Right kidney (tissue), 1 donor: Measurements from ENCODE around the gene SPATA18.
A peak's percentile ranks its signal among the peaks of the same experiment; 100 is the strongest.
"Not testable (repeated sequence)": the region's sequence is repeated elsewhere in the genome, so short reads cannot be mapped to it uniquely, and the experiment has no call there.

ENCODE experiments used
- DNase-seq: peaks from one replicate; pipeline ENCODE4 v3.0.0-alpha.2; 2016

SPATA18 gene

DNA sequence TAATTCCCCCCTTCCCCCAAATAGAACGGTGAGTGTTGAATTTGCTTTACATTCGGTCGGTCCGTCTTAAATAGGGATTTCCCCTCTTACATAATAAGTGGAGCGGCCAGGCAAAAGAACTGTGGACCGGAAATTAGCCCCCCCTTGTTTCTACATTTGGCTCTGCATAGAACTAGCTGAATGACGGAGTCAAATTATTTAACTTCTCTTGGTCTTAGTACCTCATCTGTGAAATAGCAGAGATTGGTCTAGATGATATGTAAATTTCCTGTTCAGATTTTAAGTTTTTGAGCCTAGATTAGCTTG is 1.3 kb downstream of the SPATA18 start:
- no peak for DNase-seq

DNA sequence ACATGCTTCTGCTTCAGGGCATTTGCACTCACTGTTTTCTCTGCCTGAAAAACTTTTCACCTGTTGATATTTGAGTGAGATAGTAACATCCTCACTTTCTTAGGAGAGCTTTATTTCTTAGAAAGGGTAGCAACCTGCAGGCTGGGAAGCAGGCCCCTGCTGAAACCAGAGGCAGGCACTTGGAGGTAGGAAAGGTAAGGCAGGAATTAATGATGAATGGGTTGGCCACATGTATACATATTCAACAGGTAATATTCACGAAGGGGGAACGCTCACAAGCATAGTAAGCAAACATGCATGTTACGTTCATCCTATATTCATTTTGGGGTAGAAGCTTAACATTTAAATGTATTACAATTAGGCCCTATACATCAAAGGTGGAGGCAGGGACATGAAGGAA is 3.1 kb downstream of the SPATA18 start:
- no peak for DNase-seq

DNA sequence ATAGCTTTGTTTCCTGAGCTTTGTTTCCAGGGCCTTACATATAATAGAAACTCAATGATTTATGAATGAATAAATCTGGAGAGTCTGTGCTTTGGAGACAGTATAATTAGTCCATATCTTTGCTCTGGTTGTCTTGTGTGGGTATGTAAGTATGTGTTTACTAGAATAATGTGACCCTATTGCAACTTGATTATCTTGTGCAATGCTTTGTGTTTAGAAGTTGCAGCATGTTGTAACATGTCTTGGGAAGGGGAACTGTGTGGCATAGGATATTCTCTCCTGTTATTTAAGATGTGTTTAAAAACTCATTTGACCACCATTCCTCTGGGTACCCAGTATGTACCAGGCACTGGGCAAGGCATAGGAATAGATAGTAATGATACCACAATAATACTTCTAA is 6.1 kb downstream of the SPATA18 start:
- DNase-seq: no peak

DNA sequence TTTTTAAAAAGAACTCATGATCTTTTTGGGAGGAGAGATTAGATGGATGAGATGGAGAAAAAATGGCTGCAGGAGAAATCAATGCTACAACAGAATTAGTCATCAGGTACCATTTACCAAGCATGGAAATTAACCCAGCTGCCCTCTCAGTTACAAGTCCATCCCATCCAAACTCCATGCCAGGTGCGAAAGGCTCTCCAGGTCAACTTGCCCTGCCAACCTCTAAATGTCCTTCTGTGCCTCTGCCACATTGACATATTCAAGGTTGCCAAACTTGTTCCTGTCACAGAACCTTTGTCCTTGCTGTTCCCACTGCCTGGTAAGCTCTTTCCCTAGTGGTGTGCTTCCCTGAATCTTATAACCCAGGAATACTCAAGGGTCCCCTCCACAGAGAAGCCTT is 7.2 kb downstream of the SPATA18 start:
- DNase-seq: no peak

DNA sequence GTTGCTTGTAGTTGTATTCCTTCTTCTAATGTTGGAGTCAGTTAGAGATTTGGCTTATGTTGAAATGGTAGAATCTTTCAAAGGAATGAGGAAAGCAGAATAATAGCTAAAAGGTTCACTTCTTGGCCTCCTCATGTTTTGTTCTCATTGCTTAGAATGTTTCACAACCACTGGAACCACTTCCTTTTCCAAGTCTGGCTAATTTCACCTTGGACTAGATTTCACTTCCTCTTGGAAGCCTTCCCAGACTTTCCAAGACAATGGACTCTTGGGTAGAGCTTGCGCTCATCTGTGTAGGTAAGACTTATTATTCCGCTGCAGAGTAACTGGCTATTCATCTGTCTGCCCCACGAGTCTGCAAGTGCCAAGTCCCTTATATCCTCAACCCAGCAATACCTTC is 8.3 kb downstream of the SPATA18 start:
- no peak for DNase-seq

DNA sequence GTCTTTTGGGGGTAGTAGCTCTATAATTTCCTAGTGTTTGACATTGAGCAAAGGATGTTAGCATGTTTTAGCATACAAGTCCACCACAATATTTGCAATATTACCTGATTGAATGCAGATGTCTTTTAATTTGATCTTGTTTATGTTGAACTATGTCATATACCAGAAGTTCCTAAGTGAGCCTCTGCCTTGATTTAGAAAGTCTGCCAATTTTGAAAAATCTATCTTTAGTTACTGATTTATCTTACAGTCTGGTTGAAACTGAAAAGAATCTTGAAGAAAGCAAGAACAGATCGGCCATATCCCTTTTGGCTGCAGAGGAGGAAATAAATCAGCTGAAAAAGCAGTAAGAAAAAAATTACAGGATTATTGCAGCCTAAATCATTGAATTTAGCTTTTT is 18.5 kb downstream of the SPATA18 start:
- no peak for DNase-seq

DNA sequence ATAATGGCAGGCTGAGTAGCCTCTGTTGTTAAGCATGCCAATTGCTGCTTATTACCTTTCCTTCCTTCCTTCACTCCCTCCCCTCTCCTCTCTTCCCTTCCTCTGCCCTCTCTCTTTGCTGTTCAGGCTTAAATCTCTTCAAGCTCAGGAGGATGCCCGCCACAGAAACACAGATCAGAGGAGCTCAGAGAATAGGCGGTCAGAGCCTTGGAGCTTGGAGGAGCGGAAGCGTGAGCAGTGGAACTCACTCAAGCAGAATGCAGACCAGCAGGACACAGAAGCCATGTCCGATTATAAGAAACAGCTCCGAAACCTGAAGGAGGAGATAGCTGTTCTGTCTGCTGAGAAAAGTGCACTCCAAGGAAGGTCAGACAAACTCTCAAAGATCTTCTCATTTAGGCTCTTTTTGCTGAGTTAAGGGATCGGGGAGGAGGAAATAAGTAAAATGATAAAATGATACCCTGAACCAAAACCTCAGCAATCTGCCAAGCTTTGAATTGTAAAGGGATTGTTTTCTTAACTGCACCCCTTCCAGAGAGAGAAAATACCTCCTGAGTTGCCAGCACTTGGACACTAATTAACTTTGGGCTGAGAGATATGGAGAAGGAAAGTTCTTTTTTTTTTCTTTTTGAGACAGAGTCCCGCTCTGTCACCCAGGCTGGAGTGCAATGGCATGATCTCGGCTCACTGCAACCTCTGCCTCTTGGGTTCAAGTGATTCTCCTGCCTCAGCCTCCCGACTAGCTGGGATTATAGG is 20.9 kb downstream of the SPATA18 start:
- no peak for DNase-seq

DNA sequence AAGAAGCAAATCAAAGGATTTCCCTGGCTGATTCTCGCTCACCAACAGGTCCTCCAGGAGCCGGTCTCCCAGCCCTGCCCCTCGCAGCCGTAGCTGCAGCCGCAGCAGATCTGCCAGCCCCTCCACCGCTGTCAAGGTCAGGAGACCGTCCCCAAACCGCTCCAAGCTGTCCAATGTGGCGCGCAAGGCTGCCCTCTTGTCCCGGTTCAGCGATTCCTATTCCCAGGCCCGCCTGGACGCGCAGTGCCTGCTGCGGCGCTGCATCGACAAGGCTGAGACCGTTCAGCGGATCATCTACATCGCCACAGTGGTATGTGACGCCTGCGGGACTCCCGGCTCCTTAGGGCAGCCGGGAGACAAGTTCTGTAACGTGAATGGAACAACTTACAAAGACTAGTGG is 25.6 kb downstream of the SPATA18 start:
- peak; percentile 49 for DNase-seq

DNA sequence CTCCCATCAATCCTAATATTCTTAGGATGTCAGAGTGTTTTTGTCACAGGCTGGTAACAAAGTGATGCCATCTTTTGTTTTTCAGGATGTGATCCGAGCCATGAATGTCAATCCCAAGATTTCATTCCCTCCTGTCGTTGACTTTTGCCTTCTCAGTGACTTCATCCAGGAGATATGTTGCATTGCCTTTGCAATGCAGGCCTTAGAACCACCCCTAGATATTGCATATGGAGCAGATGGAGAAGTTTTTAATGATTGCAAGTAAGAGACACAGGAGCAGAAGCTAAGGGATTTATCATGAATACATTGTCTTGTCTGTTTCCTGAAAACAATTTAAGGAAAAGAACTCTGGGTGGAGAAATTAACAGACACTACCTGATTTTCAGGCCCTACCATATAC is 28.6 kb downstream of the SPATA18 start:
- no peak for DNase-seq

DNA sequence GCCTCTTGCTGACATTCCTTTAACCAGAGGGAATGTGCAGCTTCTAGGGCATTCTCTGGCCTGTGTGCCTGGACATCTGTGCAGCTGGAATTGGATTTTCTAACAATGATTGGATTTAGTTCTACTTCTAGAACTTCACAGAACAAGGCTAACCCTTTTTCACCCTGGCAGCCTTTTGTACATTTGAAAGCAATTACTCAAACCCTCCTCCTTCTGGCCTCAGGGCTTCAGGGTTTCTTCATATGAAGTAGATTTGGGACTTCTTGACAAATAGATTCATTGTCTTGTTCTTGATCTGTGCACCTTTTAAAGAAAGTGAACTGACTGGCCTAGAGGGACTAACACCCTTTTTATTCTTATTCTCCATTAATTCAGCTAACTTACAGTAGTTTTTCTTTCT is 30.1 kb downstream of the SPATA18 start:
- no peak for DNase-seq

DNA sequence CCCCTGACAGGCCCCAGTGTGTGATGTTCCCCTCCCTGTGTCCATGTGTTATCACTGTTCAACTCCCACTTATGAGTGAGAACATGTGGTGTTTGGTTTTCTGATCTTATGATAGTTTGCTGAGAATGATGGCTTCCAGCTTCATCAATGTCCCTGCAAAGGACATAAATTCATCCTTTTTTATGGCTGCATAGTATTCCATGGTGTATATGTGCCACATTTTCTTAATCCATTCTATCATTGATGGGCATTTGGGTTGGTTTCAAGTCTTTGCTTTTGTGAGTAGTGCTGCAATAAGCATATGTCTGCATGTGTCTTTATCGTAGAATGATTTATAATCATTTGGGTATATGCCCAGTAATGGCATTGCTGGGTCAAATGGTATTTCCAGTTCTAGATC is 35.3 kb downstream of the SPATA18 start:
- DNase-seq: not testable (repeated sequence)

DNA sequence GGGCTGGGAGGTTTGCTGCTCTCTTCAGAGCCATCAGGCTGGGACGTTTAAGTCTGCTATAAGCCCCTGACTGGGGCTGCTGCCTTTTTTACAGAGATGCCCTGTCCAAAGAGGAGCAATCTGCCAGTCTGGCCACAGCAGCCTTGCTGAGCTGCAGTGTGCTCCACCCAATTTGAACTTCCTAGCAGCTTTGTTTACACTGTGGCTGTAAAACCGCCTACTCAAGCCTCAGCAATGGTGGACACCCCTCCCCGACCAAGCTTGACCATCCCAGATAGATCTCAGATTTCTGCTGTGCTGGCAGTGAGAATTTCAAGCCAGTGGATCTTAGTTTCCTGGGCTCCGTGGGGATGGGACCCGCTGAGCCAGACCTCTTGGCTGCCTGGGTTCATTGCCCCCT is 40.7 kb downstream of the SPATA18 start:
- DNase-seq: no peak

DNA sequence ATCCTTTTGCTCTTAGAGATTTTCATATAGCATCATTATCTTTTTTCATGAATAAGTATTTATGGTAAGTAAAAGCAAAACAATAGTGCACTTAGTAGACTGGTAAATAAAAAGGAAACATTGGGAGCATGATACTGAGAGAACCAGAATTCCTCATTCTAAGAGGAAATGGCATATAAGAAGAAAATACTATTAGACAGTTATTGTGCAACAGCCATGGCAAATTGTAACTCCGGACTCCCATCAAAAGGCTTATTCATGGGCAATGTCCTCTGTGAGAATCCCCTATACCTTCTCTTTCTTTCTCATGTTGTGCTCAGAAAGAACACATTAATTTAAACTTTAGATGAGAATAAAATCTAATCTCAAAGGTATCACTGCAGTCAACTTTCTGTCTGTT is 42.4 kb downstream of the SPATA18 start:
- DNase-seq: no peak

DNA sequence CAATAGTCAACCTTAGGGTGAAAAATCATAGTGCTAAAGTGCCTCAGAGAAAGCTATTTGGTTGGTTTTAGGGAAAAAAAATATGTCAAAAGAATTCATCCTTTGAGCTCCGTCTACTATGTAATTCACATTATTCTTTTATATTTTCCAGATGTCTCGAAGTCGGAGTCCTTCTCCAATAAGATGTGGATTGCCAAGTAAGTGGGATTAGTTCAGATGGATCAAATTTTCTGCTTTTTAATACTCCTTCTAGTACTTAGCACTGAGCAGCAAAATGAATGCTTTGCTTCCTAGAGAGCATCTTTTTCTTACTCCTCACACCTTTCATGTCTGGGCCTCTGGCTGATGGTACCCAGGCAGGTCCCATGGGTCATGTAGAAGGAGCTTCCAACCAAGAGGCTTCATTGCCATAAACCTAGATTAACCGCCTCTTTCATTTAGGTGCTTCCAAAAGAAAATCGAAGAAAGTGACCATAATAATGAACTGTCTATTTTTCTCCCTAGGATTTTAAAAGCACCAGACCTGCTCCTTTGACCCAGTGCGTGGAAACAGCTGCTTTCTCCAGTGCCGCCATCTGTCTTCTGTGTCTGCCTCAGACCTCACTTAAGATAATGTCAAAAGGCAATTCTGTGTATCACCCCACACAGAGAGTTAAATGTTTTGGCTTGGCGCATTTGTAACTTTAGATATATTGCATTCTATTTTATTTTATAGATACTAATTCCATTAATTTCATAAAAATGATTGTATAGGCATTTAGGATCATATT is 43.5 kb downstream of the SPATA18 start:
- no peak for DNase-seq

DNA sequence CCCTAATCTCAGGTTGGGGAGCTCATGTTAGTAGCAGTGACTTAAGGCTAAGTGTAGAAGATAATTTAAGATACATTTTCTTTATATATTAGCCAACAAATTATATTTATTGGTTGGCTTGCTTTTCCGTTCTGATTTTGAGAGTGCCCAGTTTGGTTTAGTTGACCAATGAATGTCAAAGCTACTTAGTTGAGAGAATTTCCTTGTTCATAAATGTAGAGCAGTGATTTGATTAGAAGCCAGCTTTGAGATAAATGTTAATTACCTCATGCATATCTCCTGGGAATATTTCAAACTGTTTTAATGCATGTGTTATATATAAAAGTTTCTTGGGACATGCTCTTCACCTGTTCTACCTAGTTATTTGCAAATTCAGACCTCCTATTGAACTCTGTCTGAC is 44.3 kb downstream of the SPATA18 start:
- no peak for DNase-seq

DNA sequence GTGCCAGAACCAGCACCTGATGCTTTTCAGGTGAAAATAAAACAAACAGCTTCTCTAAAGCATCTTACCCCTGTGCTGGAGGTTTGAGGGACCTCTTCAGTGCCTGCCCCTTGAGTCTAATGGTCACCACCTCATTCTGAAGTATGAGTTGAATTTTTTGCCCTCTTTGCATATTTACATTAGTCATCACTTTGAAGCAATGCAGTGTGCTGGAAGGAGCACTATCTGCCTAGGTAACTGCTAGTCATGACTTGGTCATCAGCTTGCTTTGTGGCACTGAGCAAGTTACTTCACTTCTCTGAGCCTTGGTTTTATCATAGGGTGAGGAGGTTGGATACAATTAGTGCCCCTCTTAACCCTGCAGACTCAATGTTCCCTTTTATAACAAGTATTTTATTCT is 44.9 kb downstream of the SPATA18 start:
- no peak for DNase-seq

DNA sequence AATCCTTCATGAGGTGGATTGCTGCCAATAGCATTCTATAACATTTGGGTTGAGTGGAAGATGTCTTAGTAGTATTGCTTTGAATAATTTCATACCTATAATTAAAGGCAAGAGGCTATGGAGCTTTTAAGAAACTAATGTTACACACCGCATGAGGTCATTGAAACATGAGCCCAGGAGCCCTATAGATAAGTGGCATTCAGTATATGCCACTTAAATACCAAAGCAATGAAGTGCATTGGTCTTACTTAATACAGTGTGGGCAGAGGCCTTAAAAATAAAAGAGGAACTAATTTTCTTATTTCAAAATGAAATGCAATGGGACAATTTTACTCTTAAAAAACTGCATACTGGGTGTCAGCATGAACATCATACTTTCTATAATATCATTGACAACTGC is 47.5 kb downstream of the SPATA18 start:
- DNase-seq: no peak

DNA sequence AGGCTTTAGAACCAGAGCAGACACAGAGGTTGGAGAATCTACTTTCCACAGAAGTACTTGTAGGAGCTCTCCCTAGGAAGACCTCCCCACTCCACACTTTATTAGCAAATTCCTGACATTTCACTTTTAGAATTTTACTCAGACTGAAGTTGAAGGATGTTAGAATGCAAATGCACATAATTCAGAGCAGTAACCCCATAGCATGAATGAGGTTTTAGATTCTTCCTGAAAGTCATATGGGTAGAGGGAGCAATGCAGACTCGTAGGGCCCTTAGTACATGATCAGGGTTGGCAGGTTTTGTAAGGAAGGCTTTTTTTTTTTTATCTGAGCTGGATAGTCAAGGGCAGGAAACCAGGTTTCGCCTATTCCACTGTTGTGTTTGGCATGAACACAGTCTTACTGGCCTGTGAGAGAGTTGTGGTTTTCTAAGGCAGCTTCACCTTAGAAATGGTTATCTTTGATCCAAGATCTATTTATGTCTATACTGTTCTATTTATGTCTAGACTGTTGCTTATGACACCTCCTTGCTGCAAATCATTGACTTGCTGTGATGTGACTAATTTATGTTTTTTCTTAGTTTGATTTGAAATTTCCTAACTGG is 48.9 kb downstream of the SPATA18 start:
- DNase-seq: no peak

DNA sequence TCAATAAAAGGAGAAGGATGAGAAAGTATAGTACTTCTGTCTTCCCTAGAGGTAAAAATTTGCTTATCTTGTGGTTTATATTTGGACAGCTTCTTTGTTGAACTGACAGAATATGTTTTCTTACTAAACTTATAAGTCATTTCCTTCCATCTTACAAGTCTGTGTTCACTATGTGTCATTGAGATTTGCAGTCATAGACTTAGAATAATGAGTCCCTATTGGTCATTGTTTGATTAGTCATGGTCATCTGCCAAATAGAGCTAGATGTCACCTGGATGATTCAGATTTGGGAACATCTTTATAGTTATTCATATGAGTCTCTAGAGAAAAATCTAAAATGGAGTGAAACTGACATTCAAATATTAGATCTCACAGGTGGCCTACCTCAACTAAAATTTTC is 51.5 kb downstream of the SPATA18 start:
- DNase-seq: no peak

DNA sequence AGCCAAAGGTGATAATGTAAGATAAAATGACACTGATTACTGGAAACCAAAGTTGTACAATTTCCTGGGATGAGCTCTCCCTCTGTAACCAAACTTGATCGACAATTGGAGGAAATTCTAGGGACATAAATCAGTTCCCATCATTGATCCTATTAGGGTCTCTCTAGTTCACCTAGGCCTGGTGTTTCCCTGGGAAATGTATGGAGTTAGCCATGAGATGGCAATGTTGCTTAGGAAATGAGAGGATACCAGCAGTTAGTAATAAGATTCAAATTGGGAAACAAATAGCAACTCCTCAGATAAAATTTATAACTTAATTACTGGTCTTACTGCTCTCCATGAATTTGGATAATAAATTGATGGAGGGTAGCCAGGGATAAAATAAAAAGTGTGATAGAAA is 52.2 kb downstream of the SPATA18 start:
- DNase-seq: no peak

DNA sequence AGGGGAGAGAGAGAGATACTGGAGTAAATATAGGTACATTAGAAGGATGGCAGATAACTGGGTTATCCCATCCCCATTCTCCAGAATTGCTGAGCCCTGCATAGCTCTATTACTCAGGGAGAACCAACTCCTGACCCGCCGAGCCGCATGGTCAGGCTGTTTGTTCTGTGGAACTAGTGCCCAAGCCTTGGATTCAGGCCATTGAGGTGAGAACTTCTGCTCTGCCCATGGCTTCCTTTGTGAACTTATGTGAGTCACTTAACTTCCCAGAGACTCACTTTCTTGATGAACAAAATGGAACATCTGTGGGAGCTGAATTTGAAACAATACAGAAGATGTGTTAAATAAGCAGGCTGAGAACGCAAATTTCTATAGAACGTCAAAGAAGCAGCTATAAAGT is 54.2 kb downstream of the SPATA18 start:
- DNase-seq: no peak

DNA sequence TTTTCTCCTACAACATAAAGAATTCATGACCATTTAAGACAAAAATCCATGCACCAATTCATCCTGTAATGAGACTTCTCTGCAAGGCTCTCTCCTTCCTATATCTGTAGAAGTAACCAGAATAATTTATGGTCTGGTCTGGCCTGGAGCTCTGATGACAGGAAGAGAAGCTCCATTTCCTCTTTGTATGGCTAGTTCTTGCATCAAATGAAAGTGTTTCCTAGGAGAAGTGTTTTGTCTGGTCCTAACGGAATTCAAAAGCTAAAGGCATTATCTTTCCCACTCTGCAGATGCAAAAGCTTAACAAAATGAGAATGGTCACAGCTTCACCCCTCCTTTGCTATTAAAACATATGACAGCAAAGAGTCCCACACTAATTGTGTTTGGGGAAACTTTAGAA is 55.1 kb downstream of the SPATA18 start:
- no peak for DNase-seq

DNA sequence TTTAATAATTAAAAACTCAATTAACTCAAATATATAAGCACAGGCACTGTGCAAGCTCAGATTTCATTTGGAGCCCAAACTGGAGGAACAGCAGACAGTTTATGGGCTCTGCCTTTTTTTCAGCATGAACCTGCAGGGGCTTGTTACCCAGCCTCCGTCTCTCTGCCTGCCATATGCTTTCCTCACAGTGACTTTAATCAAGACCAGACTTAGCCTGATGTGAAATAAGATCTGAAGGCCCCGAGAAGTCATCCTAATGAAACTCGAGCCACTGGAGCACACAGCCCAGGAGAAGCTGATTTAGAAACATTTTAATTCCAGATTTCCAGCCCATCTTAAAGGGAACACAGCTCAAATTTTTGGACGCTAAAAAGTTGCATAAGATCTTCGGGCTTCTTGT is 55.6 kb downstream of the SPATA18 start:
- no peak for DNase-seq

DNA sequence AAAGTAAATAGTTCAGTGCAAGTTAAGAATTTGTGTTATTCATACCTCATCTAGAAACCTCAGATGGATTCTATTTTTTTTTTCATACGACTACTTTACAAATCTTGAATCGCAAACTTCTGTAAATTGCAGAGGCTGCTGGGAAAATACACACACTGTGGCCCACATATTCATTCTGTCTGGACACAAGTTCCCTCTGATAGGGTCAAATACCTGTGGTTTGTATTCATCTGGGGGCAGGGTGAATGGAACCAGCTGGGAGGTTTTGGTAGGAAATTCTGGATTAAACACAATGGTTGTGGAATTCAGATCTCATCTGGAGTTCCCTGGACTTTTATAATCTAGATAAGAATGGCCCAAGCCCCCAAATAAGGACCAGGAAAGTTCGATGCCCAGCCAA is 56.2 kb downstream of the SPATA18 start:
- no peak for DNase-seq
